Caki2 (cell line): ENCODE measurements around the gene DHRS2. TPM values are rescaled to one million over a fixed set of nuclear protein-coding genes. Genes with fewer than 3 reads are reported as not detected.

ENCODE experiments used
- DNase-seq: peaks from one replicate; pipeline ENCODE4 v3.0.0-alpha.2; 2015; ENCODE audit warnings: low read depth
- in situ Hi-C: cut with HindIII; loops from 2 replicates; pipeline ENCODE4 v1.10.0; 2016; ENCODE audit warnings: low sequenced_read_pairs, low pct_unique_long_range_greater_than_20kb, mixed read lengths
- total RNA-seq: library from RNA; depleted of rRNA; stranded (reverse); fragments of >200 nt; shearing (Covaris generic); gene quantifications from 2 replicates; pipeline ENCODE4 v1.2.3, GENCODE V29; 2014; ENCODE audit warnings: low replicate concordance

The DHRS2 gene
- total RNA-seq, 1 experiment from 2014 or later = 0.30 TPM

DNA sequence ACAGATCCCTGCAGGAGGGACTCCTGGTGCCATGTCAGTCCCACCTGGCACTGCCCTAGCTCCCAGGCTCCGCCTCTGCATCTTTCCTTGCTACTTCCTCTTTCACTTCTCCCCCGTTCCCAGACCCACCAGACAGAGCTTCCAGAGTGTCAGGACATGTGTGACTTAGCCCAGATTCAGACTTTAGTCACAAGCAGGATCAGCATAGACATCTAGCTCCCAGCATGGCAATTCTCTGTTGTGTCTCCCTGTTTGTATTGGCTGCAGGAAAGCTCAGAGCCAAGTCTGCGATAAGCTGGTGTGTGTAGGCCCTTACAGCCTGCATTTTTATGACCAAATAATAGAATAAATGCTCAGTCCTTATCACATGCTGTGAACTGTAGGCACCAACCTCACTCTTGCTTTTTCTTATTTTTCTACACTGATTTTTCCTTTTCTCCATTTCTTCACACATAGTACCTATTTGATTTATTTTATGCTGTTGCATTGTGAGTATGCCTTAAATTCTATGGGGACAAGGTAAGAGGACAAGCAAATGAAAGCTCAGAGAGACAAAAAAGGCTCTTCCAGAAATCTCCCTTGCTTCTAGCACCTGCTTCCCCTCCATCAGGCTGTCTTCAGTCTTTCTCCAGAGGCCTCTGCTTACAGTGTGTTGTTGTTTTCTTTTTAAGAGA, 5.9 kb downstream of the DHRS2 start:
- in situ Hi-C loops = no loop called here
- DNase-seq = no peak

DNA sequence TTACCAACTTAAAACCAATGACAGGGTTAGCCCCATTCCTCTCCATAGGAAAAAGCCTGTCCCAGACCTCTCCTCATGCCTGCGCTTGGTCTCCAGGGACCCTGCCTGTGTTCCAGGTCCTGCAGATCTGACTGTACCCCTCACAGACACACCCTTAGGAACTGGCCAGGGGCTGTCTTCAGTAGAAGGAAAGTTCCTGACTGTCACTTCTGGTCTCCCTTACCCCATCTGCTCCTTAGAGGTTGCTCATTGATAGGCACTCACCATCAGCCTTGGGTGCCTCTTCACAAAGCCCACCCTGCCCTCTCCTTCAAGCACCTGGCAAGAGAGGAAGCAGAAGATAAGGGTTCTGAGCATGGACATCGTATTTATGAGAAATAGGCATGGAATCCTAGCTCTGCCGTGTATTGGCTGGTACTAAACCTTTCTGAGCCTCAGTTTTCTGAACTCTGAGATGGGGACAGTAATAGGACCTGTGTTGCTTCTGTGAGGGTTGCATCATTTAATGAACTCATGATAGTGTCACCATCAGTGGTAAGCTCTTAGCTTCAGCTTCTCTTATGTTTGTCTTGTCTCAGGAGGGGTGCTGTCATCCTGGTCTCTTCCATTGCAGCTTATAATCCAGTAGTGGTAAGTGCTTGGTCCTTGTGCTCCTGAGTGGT, 7.5 kb downstream of the DHRS2 start:
- in situ Hi-C loops = no loop called here
- no peak for DNase-seq

DNA sequence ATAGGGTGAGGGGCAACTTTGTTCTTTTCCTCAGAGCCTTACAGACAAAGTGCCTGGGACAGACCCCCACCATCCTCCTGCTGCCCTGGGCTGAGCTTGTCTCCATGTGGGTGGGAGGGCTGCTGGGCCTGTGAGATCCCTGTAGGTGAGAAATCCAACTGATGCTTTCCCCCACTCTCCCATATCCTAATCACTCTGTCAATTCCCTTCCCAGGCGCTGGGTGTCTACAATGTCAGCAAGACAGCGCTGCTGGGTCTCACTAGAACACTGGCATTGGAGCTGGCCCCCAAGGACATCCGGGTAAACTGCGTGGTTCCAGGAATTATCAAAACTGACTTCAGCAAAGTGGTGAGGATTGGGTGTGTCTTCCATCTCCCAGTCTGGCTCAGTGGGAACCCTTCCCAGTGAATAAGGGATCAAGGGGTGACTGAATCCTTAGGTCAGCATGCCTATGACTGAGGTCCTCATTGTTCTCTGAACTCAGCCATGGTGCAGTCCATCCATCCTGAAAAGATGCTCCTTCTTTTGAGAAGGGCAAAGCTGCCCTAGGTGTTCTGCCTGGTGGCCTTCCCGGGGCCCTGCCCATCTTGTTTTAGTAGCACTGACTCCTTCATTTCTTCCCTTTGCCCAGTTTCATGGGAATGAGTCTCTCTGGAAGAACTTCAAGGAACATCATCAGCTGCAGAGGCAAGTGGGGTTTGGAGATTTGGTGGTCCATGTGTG, 8.2 kb downstream of the DHRS2 start:
- no peak for DNase-seq
- in situ Hi-C loops = no loop called here

DNA sequence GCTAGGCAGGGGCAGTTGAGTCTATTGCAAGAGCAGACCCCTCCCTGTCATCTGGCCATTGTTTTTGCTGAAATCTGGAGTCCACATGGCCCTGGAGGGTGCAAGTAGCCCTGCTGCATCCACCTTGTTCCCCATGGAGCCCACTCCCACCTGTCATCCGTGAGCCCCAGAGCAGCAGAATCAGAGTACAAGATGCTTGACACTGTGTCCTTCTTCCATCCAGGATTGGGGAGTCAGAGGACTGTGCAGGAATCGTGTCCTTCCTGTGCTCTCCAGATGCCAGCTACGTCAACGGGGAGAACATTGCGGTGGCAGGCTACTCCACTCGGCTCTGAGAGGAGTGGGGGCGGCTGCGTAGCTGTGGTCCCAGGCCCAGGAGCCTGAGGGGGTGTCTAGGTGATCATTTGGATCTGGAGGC, 8.8 kb downstream of the DHRS2 start:
- no peak for DNase-seq
- in situ Hi-C loops = no loop called here

DNA sequence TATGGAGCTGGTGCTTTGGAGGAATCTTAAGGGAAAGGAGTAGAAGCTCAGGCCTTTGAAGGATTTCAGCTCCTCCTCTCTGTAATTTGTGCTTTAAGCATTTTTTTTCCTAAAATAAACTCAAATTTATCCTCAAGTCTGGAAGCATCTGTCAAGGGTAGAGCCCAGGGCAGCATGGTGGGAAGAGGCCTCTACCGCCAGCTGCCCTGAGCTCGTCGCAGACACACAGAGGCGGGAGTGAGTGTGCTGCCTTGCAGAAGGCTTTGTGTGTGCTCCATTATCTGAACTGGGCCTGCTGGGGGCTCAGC, 9.3 kb downstream of the DHRS2 start:
- no peak for DNase-seq
- in situ Hi-C loops = no loop called here

DNA sequence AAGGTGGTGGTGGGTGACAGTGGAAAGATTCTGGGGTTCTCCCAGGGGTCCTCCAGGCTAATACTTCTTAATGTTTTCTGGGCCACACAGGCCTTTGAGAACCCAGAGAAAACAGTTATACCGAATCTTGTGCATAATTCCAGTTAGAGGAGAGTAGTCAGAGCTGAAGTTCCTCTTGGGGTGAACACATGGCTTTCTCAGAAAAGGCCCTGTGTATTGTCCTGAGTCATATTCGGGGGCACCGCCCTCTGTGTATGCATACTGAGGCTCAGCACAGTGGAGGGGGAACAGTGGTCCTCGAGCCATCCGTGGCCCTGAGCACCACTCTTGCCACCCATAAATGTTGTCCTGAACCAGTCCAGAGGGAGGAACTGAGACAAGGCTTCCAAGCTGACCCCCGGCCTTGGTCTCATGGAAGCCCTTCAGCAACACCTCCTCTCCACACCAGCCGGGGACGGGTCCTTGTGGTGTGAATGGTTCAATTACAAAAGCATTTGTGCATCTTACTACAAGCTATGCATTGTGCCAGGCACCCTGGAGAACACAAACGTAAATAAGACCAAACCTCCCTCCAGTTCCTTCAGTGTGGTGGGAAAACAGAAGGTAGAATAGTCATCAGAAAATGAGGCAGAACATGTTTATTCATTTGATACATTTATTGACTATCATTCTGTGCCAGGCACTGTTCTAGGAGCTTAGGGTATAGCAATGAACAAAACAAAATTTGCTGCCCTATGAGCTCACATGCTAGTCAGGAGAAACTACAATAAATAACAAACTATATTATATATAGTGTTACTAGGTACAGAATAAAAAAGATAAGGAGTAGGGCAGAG, 9.9 kb downstream of the DHRS2 start:
- in situ Hi-C loops = no loop called here
- no peak for DNase-seq

DNA sequence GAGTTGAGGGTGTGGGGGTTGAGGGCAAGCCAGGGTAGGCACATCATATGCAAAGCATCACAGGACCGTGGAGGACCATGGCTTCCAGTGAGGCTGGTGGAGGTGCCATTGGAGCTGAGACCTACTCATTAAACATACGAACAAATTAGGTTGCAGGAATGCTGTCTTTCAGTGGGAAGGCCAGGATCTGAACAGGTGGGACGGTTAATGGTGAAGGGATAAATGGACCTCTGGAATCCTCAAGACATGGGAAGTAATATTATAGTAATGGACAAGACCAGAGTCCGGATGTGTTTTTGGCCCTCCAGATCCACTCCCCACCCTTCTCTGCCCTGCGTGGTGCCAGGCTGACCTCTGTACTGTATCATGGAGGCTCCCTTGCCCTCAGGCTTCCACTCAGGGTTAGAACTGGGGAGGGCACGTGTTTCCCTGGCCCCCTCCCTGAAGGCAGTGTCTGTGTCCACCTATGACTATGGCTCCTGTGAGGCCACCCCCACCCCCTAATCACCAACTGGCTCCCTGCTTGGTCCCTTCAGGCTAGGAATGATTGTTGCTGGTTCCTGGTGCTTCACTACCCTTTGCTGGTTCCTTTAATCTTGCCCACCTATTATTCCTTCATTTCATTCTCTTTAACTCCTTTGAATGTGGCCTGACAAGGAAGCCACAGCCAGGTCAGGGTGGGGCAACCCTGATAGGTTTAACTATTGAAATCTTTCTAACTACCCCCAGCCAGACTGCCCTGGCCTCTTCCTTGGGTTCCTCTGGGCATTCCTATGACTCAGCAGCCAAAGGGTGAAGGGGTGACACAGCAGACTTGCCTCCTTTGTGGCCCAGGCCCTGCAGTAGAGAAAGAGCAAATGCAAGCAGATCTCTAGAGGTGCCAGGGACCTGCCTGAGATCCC, 10.7 kb downstream of the DHRS2 start:
- DNase-seq = no peak
- in situ Hi-C loops = no loop called here

DNA sequence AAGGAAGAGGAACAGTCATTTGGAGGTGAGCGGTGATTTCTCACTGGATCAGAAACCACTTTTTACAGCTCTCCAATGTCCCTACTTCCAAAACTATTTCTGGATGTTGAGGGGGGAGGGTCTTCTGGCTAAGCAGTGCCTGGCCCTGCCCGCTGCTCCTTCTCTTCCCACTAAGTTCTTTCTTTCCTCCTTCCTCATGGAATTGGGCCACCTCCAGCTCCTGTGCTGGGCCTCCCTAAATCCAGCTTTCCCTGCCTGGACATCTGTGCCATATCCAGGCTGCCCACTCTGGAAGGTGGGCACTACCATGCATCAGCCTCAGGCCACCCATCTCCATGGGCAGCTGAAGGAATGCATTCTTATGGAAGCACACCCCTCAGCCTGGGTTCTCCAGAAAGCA, 11.5 kb downstream of the DHRS2 start:
- in situ Hi-C loops = no loop called here
- DNase-seq = no peak

DNA sequence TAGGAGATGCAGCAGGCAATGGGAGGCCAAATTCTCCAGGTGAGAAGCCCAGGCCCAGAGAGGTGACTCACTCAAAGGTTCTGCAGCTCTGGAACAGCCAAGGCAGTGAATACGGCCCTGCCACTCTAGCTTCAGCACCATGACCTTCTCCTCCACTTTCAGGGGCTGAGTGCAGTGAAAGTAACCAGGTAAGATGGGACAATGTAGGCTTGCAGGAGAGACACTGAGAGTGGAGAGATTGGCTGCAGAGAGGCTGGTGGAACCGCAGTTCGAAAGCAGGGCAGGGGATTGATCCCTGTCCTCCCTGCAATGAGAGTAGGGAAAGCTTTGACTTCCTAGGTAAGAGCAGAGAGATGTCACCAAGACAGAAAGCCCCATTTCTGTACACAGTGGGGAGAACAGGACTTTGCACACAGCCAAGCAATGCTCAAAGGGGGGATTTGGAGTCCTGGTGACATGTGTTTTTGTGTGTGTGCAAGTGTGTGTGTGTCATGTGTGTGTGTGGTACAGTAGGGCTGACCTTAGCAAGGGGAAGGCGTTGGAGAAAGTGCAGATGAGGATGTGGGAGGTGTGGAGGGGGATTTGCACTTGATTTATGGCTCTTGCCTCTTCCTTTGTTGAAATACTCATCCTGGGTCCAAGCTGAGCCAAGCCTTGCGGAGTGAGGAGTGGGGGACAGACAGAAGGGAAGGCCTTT, 12.7 kb downstream of the DHRS2 start:
- in situ Hi-C loops = no loop called here
- DNase-seq = no peak

DNA sequence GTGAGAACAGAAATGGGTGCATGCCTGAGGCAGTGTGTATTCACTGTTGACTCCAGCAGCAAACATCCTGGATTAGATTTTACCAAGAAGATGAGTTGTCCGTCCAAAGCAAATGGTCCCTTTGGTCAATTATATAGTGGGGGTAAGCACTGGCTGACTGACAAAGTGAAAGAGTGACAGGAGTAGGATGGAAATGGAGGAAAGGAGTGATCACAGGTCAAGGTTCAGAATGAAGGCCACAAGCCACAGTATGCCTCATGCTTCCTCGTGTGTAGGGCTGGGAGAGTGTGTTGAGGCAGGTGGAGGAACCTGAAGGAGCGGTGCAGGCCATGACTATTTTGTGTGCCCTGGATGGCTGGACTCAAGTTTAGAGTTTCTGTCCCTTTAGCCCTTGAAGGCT, 14.3 kb downstream of the DHRS2 start:
- in situ Hi-C loops = no loop called here
- DNase-seq = no peak

DNA sequence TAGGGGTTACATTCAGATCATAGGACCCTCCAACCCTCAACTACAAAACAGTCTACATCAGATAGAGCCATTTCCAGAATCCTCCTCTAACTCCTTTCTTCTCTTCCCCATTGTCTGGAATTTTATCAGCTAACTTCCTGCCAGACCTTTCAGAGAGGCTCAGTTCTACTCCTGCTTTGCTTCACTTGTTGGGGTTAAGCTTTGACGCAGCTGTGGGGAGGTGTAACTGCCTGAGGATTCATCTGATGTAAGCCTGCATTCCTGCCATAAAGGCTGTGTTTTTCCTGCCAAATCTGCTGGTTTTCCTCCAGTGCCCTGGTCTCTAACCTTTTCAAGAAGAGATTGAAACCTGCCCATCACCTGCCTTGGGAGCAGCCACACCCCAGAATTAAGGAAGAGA, 16.9 kb downstream of the DHRS2 start:
- in situ Hi-C loops = no loop called here
- no peak for DNase-seq

DNA sequence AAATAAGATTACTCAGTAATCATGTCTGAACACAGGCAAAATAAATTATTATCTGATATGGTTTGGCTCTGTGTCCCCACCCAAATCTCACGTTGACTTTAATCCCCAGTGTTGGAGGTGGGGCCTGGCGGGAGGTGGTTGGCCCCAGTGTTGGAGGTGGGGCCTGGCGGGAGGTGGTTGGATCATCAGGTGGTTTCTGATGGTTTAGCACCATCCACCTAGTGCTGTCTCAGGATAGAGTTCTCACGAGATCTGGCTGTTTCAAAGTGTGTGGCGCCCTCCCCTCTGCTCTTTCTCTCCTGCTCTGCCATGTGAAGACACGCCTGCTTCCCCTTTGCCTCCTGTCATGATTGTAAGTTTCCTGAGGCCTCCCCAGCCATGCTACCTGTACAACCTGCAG, 18.1 kb downstream of the DHRS2 start:
- no peak for DNase-seq
- in situ Hi-C loops = no loop called here

DNA sequence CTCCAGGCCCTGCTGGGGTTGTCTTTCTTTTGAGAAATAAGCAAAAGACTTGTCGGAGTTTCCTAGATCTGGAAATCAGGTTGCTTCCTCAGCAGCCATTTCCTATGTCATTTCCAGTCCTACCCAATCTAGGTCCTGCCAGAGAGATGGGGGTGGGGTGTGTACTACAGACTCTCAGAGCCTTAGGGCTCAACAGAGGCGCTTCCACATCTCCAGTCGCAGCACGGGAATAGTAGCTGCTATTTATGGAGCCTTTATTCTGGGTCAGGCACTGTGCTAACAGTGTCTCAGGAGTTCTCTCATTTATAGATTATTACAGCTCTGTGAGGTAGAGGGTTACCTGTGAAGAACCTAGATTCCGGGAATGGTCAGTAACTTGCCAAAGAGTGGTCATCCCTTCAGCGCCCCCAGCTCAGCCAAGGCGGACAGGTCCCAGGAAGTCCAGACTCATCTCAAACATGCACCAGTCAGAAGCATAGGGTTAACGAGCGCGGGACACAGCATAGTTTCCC, 21.9 kb downstream of the DHRS2 start:
- in situ Hi-C loops = no loop called here
- no peak for DNase-seq

DNA sequence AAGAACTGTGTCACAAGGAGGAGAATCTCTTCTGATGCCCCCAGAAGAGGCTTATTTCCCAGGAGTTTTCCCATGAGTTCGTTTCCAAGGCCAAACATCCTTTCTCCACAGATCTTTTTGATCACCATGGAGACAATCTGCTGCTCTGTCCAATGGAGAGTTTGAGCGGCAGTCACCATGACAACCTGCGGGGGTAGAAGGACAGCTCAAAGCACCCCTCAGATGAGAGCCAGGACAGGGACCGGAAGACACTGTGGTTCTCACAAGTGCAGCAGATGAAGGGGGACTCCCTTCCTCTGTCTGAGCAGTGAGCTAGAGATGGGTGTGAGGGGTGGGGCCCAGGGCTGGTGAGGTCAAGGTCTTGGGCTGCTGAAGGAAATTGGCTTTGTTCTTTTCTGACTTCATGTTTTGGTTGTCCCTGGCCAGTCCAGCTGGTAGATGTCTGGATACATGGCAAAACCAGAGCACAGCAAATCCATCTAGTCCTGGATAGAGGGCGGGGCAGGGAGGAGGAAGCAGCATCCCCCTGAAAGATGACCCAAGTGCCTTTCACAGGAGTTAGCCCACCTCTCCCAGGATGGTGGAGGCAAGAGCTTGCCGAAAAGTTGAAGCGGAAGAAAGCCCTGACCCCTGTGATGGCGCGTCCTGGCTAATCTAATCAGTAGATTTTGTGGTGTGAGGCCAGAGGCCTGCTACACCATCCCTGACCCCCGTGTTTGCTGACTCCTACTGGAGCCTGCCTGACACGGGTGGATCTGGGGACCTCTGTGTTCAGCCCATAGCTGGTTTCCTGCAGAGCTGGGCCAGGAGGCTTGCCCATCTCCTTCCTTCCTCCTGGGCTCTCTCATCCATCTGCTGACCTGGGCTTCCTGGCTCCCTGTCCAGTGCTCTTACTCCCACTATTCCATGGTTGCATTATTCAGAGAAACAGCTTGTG, 24.4 kb downstream of the DHRS2 start:
- in situ Hi-C loops = no loop called here
- DNase-seq = no peak

DNA sequence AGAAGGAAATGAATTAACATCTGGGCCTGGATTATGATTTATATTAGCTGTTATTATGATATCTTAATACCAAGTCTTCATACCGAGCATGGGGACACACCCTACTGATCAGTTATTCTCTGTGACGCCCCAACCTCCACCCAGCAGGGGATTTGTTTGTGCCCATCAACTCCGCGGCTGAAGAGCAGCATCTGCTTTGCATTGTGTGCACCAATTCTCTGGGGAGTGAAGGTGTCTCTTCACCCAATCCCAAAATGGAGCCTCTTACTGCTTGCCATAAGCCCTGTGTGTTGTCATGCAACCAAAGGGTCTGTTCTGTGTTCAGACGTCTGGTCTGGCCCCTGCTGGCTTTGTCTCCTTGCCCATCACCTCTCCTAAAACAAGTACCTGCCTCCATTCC, 25.4 kb downstream of the DHRS2 start:
- DNase-seq = no peak
- in situ Hi-C loops = no loop called here

DNA sequence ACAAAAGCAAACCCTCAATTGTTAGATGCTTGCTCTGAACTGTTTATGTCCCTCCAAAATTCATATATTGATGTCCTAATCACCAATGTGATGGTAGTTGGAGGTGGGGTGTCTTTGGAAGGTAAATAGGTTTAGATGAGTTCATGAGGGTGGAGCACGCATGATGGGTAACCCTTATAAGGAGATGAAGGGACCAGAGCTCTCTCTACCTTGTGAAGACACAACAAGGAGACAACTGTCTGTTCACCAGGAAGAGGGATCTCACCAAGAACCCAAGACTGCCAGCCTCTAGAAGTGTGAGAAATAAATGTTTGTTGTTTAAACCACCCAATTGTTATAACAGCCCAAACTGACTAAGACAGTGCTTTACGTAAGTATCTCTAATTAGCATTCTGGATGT, 27.0 kb downstream of the DHRS2 start:
- in situ Hi-C loops = no loop called here
- no peak for DNase-seq
